Colonic mucosa (tissue), 4 donors: ENCODE data around the gene MYBL2. TPM values are rescaled to one million over a fixed set of nuclear protein-coding genes. Genes with fewer than 3 reads are reported as not detected.

Experiments used
- DNase-seq: peaks from one replicate; pipeline ENCODE4 v3.0.0-alpha.2; 2020
- H3K27ac ChIP-seq: fragments of 200-600 bp; one replicate; pipeline ENCODE4 v1.8.0; 2021
- H3K27me3 ChIP-seq: fragments of 200-600 bp; one replicate; pipeline ENCODE4 v1.8.0; 2021
- H3K36me3 ChIP-seq: fragments of 200-600 bp; one replicate; pipeline ENCODE4 v1.8.0; 2021
- H3K4me1 ChIP-seq: fragments of 200-600 bp; one replicate; pipeline ENCODE4 v1.8.0; 2021; ENCODE audit warnings: mild to moderate bottlenecking
- H3K4me3 ChIP-seq: fragments of 200-600 bp; one replicate; pipeline ENCODE4 v1.8.0; 2021
- H3K9ac ChIP-seq, 2 donors: one replicate each; pipeline ENCODE4 v1.7.0; 2013; ENCODE audit warnings: control low read depth in 2 of 2, low read depth in 2 of 2, low read length in 2 of 2
- H3K9me3 ChIP-seq: fragments of 200-600 bp; one replicate; pipeline ENCODE4 v1.8.0; 2021
- intact Hi-C: fragments of 100-400 bp; cut with DNase I; formaldehyde crosslinking; loops from one replicate; pipeline ENCODE4 v1.14.1; 2022
- total RNA-seq, 2 donors: library from RNA; stranded (reverse); fragmentation: NEBNext Ultra II Directional in 1 of 2; extraction: Animal tissue kit (Norgen Biotek cat#: 25700) in 1 of 2; gene quantifications; one replicate each; pipeline ENCODE4 v1.2.1, GENCODE V29; 2021
- TF ChIP-seq, protein P1 (sequence below): fragments of 200-600 bp; IDR thresholded peaks from one replicate; pipeline ENCODE4 v1.8.0; 2022; ENCODE audit warnings: antibody characterized with exemption, mild to moderate bottlenecking
- donor health status: healthy.
- donor health status: DM: no; HTN: no; CAD: no.
- donor health status: DM: no; HTN: no; CAD: no.

The MYBL2 gene
- total RNA-seq, 2 donors from 2014 or later: 15.1 to 71.1 TPM

DNA sequence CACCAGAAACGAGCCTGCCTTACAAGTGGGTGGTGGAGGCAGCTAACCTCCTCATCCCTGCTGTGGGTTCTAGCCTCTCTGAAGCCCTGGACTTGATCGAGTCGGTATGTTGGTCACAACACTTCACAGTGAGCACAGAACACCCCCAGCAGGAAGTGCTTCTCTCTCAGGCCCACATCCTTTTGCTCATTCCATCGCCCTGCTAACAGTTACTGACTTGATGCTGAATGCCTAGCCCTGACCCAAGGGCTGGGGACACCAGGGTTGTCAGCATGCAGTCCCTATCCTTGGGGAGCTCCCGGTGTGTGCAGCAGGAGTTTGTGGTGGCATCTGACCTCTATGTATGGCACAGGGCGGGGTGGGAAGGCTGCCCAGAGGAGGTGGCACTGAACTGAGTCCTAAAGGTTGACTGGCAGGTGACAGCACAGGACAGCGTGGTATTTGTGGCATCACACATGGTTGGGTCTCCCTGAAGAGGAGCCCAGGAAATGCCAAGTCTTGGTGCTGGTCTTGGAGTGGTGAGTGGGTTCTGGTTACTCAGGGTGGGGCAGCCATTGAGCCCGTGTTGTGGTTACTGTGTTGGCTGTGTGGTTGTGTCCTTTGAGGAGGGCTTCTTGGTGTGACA lies 33.1 kb downstream of the MYBL2 start:
- no peak overlapping the region for H3K27ac ChIP-seq
- DNase-seq: no peak
- no peaks in the 10 kb centered on the region for H3K9me3 ChIP-seq
- intact Hi-C loops: no loop called here
- H3K4me3 ChIP-seq: no peak overlapping the region
- H3K4me1 ChIP-seq: no peaks in the 10 kb centered on the region
- no peaks in the 10 kb centered on the region for H3K36me3 ChIP-seq
- TF ChIP-seq, protein P1, sequence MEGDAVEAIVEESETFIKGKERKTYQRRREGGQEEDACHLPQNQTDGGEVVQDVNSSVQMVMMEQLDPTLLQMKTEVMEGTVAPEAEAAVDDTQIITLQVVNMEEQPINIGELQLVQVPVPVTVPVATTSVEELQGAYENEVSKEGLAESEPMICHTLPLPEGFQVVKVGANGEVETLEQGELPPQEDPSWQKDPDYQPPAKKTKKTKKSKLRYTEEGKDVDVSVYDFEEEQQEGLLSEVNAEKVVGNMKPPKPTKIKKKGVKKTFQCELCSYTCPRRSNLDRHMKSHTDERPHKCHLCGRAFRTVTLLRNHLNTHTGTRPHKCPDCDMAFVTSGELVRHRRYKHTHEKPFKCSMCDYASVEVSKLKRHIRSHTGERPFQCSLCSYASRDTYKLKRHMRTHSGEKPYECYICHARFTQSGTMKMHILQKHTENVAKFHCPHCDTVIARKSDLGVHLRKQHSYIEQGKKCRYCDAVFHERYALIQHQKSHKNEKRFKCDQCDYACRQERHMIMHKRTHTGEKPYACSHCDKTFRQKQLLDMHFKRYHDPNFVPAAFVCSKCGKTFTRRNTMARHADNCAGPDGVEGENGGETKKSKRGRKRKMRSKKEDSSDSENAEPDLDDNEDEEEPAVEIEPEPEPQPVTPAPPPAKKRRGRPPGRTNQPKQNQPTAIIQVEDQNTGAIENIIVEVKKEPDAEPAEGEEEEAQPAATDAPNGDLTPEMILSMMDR: no peak
- H3K27me3 ChIP-seq: no peaks in the 10 kb centered on the region
- no peak overlapping the region for H3K9ac ChIP-seq

DNA sequence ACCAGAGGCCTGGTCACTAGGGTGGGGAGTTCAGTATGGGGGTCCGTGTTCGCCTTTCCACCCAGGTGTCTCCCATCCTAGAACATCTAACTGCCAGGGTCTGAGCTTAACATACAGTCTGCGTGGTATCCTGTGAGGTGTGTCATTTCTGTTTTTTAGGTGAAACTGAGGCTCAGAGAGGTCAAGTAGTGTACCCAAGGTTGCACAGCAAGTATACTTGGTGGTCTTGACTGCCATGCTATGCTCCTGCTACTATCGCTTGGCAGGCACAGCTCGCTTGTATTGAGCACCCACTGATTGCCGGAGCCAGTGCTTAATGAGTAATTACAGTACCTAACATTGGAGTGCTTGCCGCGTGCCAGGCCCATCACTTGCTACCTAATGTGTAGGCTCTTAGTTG lies 33.7 kb downstream of the MYBL2 start:
- Histone ChIP-seq H3K4me1 (no peaks in the 10 kb centered on the region), H3K9ac (no peak overlapping the region), H3K27ac (no peak overlapping the region), H3K9me3 (no peaks in the 10 kb centered on the region), H3K36me3 (no peaks in the 10 kb centered on the region), H3K27me3 (no peaks in the 10 kb centered on the region), H3K4me3 (no peak overlapping the region)
- no peak for DNase-seq
- TF ChIP-seq, protein P1: no peak
- intact Hi-C loops: no loop called here

DNA sequence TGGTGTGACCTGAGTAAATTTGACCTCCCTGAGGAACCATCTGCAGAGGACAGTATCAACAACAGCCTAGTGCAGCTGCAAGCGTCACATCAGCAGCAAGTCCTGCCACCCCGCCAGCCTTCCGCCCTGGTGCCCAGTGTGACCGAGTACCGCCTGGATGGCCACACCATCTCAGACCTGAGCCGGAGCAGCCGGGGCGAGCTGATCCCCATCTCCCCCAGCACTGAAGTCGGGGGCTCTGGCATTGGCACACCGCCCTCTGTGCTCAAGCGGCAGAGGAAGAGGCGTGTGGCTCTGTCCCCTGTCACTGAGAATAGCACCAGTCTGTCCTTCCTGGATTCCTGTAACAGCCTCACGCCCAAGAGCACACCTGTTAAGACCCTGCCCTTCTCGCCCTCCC lies 35.6 kb downstream of the MYBL2 start:
- Histone ChIP-seq H3K27ac (no peak overlapping the region), H3K9ac (no peak overlapping the region), H3K4me1 (no peaks in the 10 kb centered on the region), H3K27me3 (no peaks in the 10 kb centered on the region), H3K9me3 (no peaks in the 10 kb centered on the region), H3K4me3 (no peak overlapping the region), H3K36me3 (no peaks in the 10 kb centered on the region)
- TF ChIP-seq, protein P1: no peak
- intact Hi-C loops: no loop called here
- no peak for DNase-seq

DNA sequence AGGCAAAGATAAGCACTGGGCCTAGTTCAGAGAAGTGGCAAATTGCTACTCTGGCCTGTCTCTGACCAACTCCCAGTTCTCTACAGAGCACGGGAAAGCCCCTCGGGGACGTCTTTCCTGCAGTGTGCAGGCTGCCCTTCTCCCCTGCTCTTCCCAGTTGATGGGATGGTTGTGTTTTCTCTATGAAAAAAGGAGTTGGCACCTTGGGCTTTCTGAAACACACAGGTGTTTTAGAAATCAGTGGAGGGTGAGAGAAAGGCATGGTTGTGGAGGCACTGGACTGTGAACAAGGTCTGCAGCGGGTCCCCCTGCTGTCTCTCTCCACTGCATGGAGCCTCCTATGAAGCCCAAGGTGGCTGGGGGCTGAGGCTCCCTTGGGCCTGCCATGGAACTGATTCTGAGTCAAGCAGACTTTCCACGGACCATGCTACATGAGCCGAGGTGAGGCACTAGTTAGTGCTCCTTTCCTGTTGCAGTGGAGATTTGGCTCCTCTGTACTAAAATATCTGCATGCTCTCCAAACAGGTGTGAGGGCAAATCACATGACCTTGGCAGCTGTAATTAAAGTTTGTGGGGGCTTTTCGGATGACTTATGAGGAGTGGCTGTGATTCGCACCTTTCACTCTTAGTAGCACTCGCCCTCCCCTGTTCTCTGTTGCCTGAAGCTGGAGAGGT lies 43.6 kb downstream of the MYBL2 start:
- H3K4me3 ChIP-seq: no peak overlapping the region
- intact Hi-C loops: no loop called here

DNA sequence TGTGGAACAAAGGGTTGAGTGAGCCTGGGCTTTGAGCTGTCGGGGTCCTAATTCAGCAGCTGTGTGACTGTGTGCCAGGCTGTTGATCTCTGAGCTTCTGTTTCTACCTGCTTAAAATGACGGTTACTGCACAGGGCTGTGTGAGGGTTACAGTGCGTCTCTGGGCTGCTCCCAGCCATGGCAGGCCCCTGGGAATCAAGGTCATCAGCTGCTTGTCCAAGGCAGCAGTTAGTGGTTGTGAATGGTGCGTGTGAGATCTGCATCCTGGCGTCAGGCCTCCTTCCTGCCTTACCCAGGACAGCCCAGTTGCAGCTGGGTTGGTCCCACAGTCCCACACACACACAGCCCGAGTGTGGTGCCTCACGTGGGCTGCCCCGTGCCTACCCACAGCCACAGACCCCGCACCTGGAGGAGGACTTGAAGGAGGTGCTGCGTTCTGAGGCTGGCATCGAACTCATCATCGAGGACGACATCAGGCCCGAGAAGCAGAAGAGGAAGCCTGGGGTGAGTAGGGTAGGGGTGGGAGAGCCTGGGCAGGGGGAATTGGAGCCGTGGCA lies 44.3 kb downstream of the MYBL2 start:
- Histone ChIP-seq H3K9ac (no peak overlapping the region), H3K27me3 (no peaks in the 10 kb centered on the region), H3K4me1 (no peaks in the 10 kb centered on the region), H3K36me3 (no peaks in the 10 kb centered on the region), H3K9me3 (no peaks in the 10 kb centered on the region), H3K4me3 (no peak overlapping the region), H3K27ac (no peak overlapping the region)
- TF ChIP-seq, protein P1: no peak
- no peak for DNase-seq
- intact Hi-C loops: no loop called here

More for the DNA sequence above, 43.6 kb downstream of the MYBL2 start:
- TF ChIP-seq, protein P1: no peak
- H3K27me3 ChIP-seq: no peaks in the 10 kb centered on the region
- H3K9me3 ChIP-seq: no peaks in the 10 kb centered on the region
- H3K36me3 ChIP-seq: no peaks in the 10 kb centered on the region
- H3K9ac ChIP-seq: no peak overlapping the region
- H3K27ac ChIP-seq: no peak overlapping the region
- no peak for DNase-seq
- H3K4me1 ChIP-seq: no peaks in the 10 kb centered on the region
